Measurements from ENCODE around the gene STXBP5L.
"Not testable (repeated sequence)": the region's sequence is repeated elsewhere in the genome, so short reads cannot be mapped to it uniquely, and the experiment has no call there.

STXBP5L gene

DNA sequence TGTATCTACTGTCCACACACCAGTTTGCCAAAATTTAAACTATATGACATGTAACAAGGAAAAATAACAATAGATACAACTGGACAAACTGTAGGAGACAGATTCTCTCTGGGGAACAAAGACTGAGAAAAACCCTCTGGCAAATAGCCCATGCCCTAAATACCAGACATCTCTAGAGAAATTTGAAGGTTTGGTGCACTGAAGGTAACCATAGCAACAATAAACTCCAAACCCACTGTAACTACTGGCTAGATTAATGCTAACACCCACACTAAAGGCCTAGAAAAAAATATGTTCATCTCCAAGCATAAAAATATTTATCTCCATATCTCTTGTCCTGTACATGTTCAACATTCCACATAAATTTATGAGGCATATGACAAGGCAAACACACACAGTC lies 267.1 kb downstream of the STXBP5L start:
- TF ChIP-seq CTCF (conservative IDR thresholded peaks at IDR 0.05; ENCODE audit: low read depth, low read length) = no peak
- Histone ChIP-seq H4K20me1 (ENCODE audit: insufficient read depth) (no peaks in the 10 kb centered on the region), H3K27ac (no peak overlapping the region), H3K4me1 (ENCODE audit: low read depth, poor library complexity, severe bottlenecking) (no peaks in the 10 kb centered on the region), H3K9ac (no peak overlapping the region), H2AFZ (ENCODE audit: low read depth) (no peak overlapping the region), H3K27me3 (ENCODE audit: insufficient read depth, low read depth) (no peaks in the 10 kb centered on the region), H3K79me2 (ENCODE audit: insufficient read depth, low read depth) (no peaks in the 10 kb centered on the region), H3K36me3 (ENCODE audit: insufficient read depth) (no peaks in the 10 kb centered on the region), H3K4me3 (IDR thresholded peaks at IDR 0.05; ENCODE audit: insufficient read depth, low read depth, low read length) (no peak overlapping the region), H3K4me2 (no peak overlapping the region)

- H3K9ac ChIP-seq; H3K79me2 ChIP-seq (ENCODE audit: insufficient read depth, low read depth); H3K4me3 ChIP-seq (IDR thresholded peaks at IDR 0.05; ENCODE audit: insufficient read depth, low read depth, low read length); H3K27ac ChIP-seq; H3K4me2 ChIP-seq; H4K20me1 ChIP-seq (ENCODE audit: insufficient read depth); H3K36me3 ChIP-seq (ENCODE audit: insufficient read depth); H2AFZ ChIP-seq (ENCODE audit: low read depth); H3K4me1 ChIP-seq (ENCODE audit: low read depth, poor library complexity, severe bottlenecking); H3K27me3 ChIP-seq (ENCODE audit: insufficient read depth, low read depth): not testable (repeated sequence)
Measured at GRCh38 chr3:121190626-121191025, 282.6 kb downstream of the STXBP5L start.

- H3K27me3 ChIP-seq (ENCODE audit: insufficient read depth, low read depth) = no peaks in the 10 kb centered on the region
- H3K4me1 ChIP-seq (ENCODE audit: low read depth, poor library complexity, severe bottlenecking) = no peaks in the 10 kb centered on the region
- H4K20me1 ChIP-seq (ENCODE audit: insufficient read depth) = no peaks in the 10 kb centered on the region
- H3K36me3 ChIP-seq (ENCODE audit: insufficient read depth) = no peaks in the 10 kb centered on the region
- no peaks in the 10 kb centered on the region for H3K79me2 ChIP-seq (ENCODE audit: insufficient read depth, low read depth)
- H3K4me3 ChIP-seq (IDR thresholded peaks at IDR 0.05; ENCODE audit: insufficient read depth, low read depth, low read length) = no peak overlapping the region
- no peak overlapping the region for H3K27ac ChIP-seq
- no peak overlapping the region for H3K9ac ChIP-seq
- TF ChIP-seq CTCF (conservative IDR thresholded peaks at IDR 0.05; ENCODE audit: low read depth, low read length) = no peak
- no peak overlapping the region for H2AFZ ChIP-seq (ENCODE audit: low read depth)
- no peak overlapping the region for H3K4me2 ChIP-seq
Measured at GRCh38 chr3:121202573-121202972, 294.6 kb downstream of the STXBP5L start.

DNA sequence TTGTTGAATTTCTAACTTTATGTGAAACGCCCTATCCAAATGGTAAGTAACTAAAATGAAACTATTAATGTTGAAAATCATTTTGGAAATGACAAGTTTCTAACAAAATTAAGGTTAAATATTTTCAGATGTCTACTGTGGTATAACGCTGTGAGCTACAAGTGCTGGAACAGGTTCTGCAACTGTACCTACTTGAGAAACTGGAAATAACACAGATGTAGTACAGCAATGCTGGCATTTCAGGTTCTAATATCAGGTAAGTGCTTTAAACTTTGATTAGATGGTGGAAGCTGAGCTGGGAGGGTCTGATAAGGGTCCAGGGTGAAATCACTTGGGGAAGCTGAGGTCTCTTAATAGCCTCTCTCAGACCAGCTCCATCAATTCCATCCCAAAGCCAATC lies 315.1 kb downstream of the STXBP5L start:
- TF ChIP-seq CTCF (conservative IDR thresholded peaks at IDR 0.05; ENCODE audit: low read depth, low read length) = no peak
- H3K4me3 ChIP-seq (IDR thresholded peaks at IDR 0.05; ENCODE audit: insufficient read depth, low read depth, low read length) = no peak overlapping the region
- H4K20me1 ChIP-seq (ENCODE audit: insufficient read depth) = no peaks in the 10 kb centered on the region
- no peak overlapping the region for H3K4me2 ChIP-seq
- H2AFZ ChIP-seq (ENCODE audit: low read depth) = no peak overlapping the region
- no peak overlapping the region for H3K9ac ChIP-seq
- no peak overlapping the region for H3K27ac ChIP-seq
- no peaks in the 10 kb centered on the region for H3K27me3 ChIP-seq (ENCODE audit: insufficient read depth, low read depth)
- H3K4me1 ChIP-seq (ENCODE audit: low read depth, poor library complexity, severe bottlenecking) = no peaks in the 10 kb centered on the region
- H3K36me3 ChIP-seq (ENCODE audit: insufficient read depth) = no peaks in the 10 kb centered on the region
- H3K79me2 ChIP-seq (ENCODE audit: insufficient read depth, low read depth) = no peaks in the 10 kb centered on the region

GRCh38 chr3:121228971-121229370 lies 321.0 kb downstream of the STXBP5L start:
- no peaks in the 10 kb centered on the region for H3K79me2 ChIP-seq (ENCODE audit: insufficient read depth, low read depth)
- no peaks in the 10 kb centered on the region for H4K20me1 ChIP-seq (ENCODE audit: insufficient read depth)
- H3K9ac ChIP-seq = no peak overlapping the region
- no peak overlapping the region for H2AFZ ChIP-seq (ENCODE audit: low read depth)
- H3K4me1 ChIP-seq (ENCODE audit: low read depth, poor library complexity, severe bottlenecking) = peaks cover 6% of the 10 kb centered on the region
- H3K27ac ChIP-seq = no peak overlapping the region
- no peaks in the 10 kb centered on the region for H3K36me3 ChIP-seq (ENCODE audit: insufficient read depth)
- no peak for TF ChIP-seq CTCF (conservative IDR thresholded peaks at IDR 0.05; ENCODE audit: low read depth, low read length)
- H3K27me3 ChIP-seq (ENCODE audit: insufficient read depth, low read depth) = no peaks in the 10 kb centered on the region
- no peak overlapping the region for H3K4me2 ChIP-seq
- H3K4me3 ChIP-seq (IDR thresholded peaks at IDR 0.05; ENCODE audit: insufficient read depth, low read depth, low read length) = no peak overlapping the region

DNA sequence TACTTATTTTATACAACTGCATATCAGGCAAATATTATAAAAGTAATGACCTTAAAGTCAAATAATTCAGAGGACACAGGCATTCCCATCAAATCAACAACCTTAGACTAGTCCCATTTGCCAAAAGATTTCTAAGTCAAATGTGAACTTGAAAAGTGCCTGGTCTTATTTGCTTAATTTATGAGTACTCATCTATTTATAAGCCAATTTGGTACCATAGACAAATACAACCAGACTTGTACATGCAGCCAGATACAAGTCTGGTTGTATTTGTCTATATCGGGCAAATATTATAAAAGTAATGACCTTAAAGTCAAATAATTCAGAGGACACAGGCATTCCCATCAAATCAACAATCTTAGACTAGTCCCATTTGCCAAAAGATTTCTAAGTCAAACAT lies 322.2 kb downstream of the STXBP5L start:
- not testable (repeated sequence) for H2AFZ ChIP-seq (ENCODE audit: low read depth); H3K27ac ChIP-seq; H3K79me2 ChIP-seq (ENCODE audit: insufficient read depth, low read depth); H3K4me3 ChIP-seq (IDR thresholded peaks at IDR 0.05; ENCODE audit: insufficient read depth, low read depth, low read length); H3K9ac ChIP-seq; H3K36me3 ChIP-seq (ENCODE audit: insufficient read depth); H3K27me3 ChIP-seq (ENCODE audit: insufficient read depth, low read depth); H4K20me1 ChIP-seq (ENCODE audit: insufficient read depth); H3K4me2 ChIP-seq; H3K4me1 ChIP-seq (ENCODE audit: low read depth, poor library complexity, severe bottlenecking)

Data from KMS-11 (cell line).